GM23248 (cell line): ENCODE measurements around the gene GOLGA6D.
"Not testable (repeated sequence)": the region's sequence is repeated elsewhere in the genome, so short reads cannot be mapped to it uniquely, and the experiment has no call there.

ENCODE experiments used
- EZH2 ChIP-seq: fragments of 200-600 bp; sonication (generic); IDR thresholded peaks from 2 replicates; pipeline ENCODE4 v1.6.1; 2018; ENCODE audit warnings: antibody characterized with exemption, mild to moderate bottlenecking; ENCODE audit not compliant: insufficient read depth, poor library complexity, severe bottlenecking
- EZH2phosphoT487 ChIP-seq: fragments of 200-600 bp; sonication (generic); IDR thresholded peaks from 2 replicates; pipeline ENCODE4 v1.6.1; 2018; ENCODE audit warnings: antibody characterized with exemption, moderate library complexity, mild to moderate bottlenecking, low read depth; ENCODE audit not compliant: insufficient read depth

DNA sequence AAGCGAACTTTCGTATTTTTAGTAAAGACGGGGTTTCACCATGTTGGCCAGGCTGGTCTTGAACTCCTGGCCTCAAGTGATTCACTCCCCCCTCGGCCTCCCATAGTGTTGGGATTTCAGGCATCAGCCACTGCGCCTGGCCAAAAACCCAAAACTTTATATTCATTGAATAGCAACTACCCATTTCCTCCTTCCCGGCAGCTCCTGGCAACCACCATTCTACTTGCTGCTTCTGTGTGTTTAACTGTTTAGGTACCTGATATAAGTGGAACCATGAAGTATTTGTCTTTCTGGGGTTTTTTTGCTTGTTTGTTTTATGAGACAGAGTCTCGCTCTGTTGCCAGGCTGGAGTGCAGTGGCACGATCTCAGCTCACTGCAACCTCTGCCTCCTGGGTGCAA lies 61.3 kb downstream of the GOLGA6D start:
- not testable (repeated sequence) for TF ChIP-seq EZH2, EZH2phosphoT487
